Keratinocyte (primary cell): Measurements from ENCODE around the gene CSMD2. TPM values are rescaled to one million over a fixed set of nuclear protein-coding genes. Genes with fewer than 3 reads are reported as not detected.

Experiments used
- DNase-seq: peaks from one replicate; pipeline ENCODE4 v3.0.0-alpha.2; 2011; ENCODE audit warnings: low read depth, missing footprints, low spot score
- FAIRE-seq: peaks from 2 replicates; lab custom pipeline; 2011; peaks lifted over from hg19 to GRCh38; lab: Jason Lieb, UNC
- H2AFZ ChIP-seq: 2 replicates; pipeline ENCODE4 v1.6.0; 2012; ENCODE audit warnings: low read length, control low read depth, inconsistent platforms; ENCODE audit not compliant: control insufficient read depth
- H3K27ac ChIP-seq: 2 replicates; pipeline ENCODE4 v1.5.1; 2011; ENCODE audit warnings: low read length; ENCODE audit not compliant: control insufficient read depth, insufficient read depth
- H3K27me3 ChIP-seq: 3 replicates; pipeline ENCODE4 v1.6.0; 2011; ENCODE audit warnings: low read length; ENCODE audit not compliant: control insufficient read depth, insufficient read depth; ENCODE audit errors: extremely low read depth
- H3K36me3 ChIP-seq, 2 experiments: 2 replicates in 1 of 2; 3 replicates in 1 of 2; pipeline ENCODE4 v1.5.1; 2011; ENCODE audit warnings: low read length in 2 of 2, mild to moderate bottlenecking in 1 of 2; ENCODE audit not compliant: control insufficient read depth in 2 of 2, insufficient read depth in 2 of 2; ENCODE audit errors: extremely low read depth in 1 of 2
- H3K4me1 ChIP-seq: 3 replicates; pipeline ENCODE4 v1.5.1; 2011; ENCODE audit warnings: low read length; ENCODE audit not compliant: control insufficient read depth, insufficient read depth; ENCODE audit errors: extremely low read depth
- H3K4me2 ChIP-seq: 3 replicates; pipeline ENCODE4 v1.6.0; 2011; ENCODE audit warnings: low read depth, low read length; ENCODE audit not compliant: control insufficient read depth, insufficient read depth; ENCODE audit errors: extremely low read depth
- H3K4me3 ChIP-seq, 3 experiments: fragments of 200-600 bp in 1 of 3; sonication (generic) in 1 of 3; 2 replicates in 2 of 3; 3 replicates in 1 of 3; pipeline ENCODE4 v1.5.1; 2011 to 2016; ENCODE audit warnings: low read length in 3 of 3, mild to moderate bottlenecking in 3 of 3, control low read depth in 2 of 3, inconsistent platforms in 1 of 3, low read depth in 1 of 3, mixed read lengths in 1 of 3, mixed run types in 1 of 3, moderate library complexity in 1 of 3; ENCODE audit not compliant: control insufficient read depth in 2 of 3, insufficient read depth in 2 of 3; ENCODE audit errors: extremely low read depth in 1 of 3
- H3K79me2 ChIP-seq: 2 replicates; pipeline ENCODE4 v1.6.0; 2012; ENCODE audit warnings: low read length; ENCODE audit not compliant: control insufficient read depth, insufficient read depth
- H3K9ac ChIP-seq: 3 replicates; pipeline ENCODE4 v1.6.0; 2011; ENCODE audit warnings: low read length; ENCODE audit not compliant: control insufficient read depth, insufficient read depth; ENCODE audit errors: extremely low read depth
- H3K9me1 ChIP-seq: 3 replicates; pipeline ENCODE4 v1.6.0; 2011; ENCODE audit warnings: low read length; ENCODE audit not compliant: control insufficient read depth, insufficient read depth; ENCODE audit errors: extremely low read depth
- H3K9me3 ChIP-seq: 2 replicates; pipeline ENCODE4 v1.5.1; 2012; ENCODE audit warnings: low read depth, low read length; ENCODE audit not compliant: control insufficient read depth
- H4K20me1 ChIP-seq: 3 replicates; pipeline ENCODE4 v1.6.0; 2011; ENCODE audit warnings: low read length; ENCODE audit not compliant: control insufficient read depth, insufficient read depth; ENCODE audit errors: extremely low read depth
- EZH2 ChIP-seq: IDR thresholded peaks from one replicate; pipeline ENCODE4 v1.6.1; 2012; ENCODE audit warnings: inconsistent platforms, mild to moderate bottlenecking, low read length, moderate library complexity
- dilution Hi-C: fragments of 300-500 bp; cut with MboI; formaldehyde crosslinking; loops from one replicate; pipeline ENCODE4 v1.7.0; 2020; ENCODE audit warnings: low sequenced_read_pairs; ENCODE audit not compliant: extremely low pct_ligation_motif_present
- polyA plus RNA-seq, 5 experiments: library from polyadenylated mRNA; depleted of rRNA in 3 of 5; stranded (reverse) in 3 of 5; stranded (forward) in 1 of 5; unstranded in 1 of 5; fragments of >200 nt; gene quantifications; 1 replicate in 1 of 5; 2 replicates in 3 of 5; 3 replicates in 1 of 5; pipeline versions ENCODE4 v1.2.1 to v1.2.3, GENCODE V29; 2011 to 2012; ENCODE audit warnings: missing spikeins in 2 of 5, low read depth in 1 of 5, low replicate concordance in 1 of 5
- TF ChIP-seq, protein P1 (sequence below), 3 experiments: IDR thresholded peaks in 1 of 3; conservative IDR thresholded peaks in 1 of 3; optimal IDR thresholded peaks in 1 of 3; 2 replicates in 2 of 3; 3 replicates in 1 of 3; pipeline versions ENCODE3 to v1.5.1; 2011; ENCODE audit warnings: low read length in 3 of 3, mild to moderate bottlenecking in 3 of 3, moderate library complexity in 2 of 3, control low read depth in 1 of 3, inconsistent platforms in 1 of 3; ENCODE audit not compliant: insufficient read depth in 2 of 3; ENCODE audit errors: extremely low read depth in 1 of 3

Gene CSMD2
- polyA plus RNA-seq, 1 donor (not counting 4 experiments of a cell fraction or from before 2014, with no cell fraction given), result 2.0 TPM

GRCh38 chr1:33903210-33903589 lies 261.8 kb downstream of the CSMD2 start:
- H3K27me3 ChIP-seq, result no peaks in the 10 kb centered on the region
- H3K27ac ChIP-seq, result no peak overlapping the region
- dilution Hi-C loops, result no loop called here
- H3K9me1 ChIP-seq, result no peaks in the 10 kb centered on the region
- FAIRE-seq, result no peak
- no peaks in the 10 kb centered on the region for H3K36me3 ChIP-seq
- H3K4me3 ChIP-seq, result no peak overlapping the region
- H3K9me3 ChIP-seq, result no peaks in the 10 kb centered on the region
- no peaks in the 10 kb centered on the region for H3K79me2 ChIP-seq
- no peak overlapping the region for H3K9ac ChIP-seq
- peak; percentile 17 for DNase-seq
- peak overlapping the region; percentile 25 for H3K4me2 ChIP-seq
- H2AFZ ChIP-seq, result no peak overlapping the region
- peaks cover 11% of the 10 kb centered on the region for H3K4me1 ChIP-seq
- TF ChIP-seq, protein P1, sequence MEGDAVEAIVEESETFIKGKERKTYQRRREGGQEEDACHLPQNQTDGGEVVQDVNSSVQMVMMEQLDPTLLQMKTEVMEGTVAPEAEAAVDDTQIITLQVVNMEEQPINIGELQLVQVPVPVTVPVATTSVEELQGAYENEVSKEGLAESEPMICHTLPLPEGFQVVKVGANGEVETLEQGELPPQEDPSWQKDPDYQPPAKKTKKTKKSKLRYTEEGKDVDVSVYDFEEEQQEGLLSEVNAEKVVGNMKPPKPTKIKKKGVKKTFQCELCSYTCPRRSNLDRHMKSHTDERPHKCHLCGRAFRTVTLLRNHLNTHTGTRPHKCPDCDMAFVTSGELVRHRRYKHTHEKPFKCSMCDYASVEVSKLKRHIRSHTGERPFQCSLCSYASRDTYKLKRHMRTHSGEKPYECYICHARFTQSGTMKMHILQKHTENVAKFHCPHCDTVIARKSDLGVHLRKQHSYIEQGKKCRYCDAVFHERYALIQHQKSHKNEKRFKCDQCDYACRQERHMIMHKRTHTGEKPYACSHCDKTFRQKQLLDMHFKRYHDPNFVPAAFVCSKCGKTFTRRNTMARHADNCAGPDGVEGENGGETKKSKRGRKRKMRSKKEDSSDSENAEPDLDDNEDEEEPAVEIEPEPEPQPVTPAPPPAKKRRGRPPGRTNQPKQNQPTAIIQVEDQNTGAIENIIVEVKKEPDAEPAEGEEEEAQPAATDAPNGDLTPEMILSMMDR (optimal IDR thresholded peaks at IDR 0.05 in 1 of 3, IDR thresholded peaks at IDR 0.05 in 1 of 3, conservative IDR thresholded peaks at IDR 0.05 in 1 of 3; ENCODE audit: extremely low read depth in 1 of 3, insufficient read depth in 2 of 3, low read length in 3 of 3), result no peak
- TF ChIP-seq EZH2, result no peak
- H4K20me1 ChIP-seq, result no peaks in the 10 kb centered on the region

DNA sequence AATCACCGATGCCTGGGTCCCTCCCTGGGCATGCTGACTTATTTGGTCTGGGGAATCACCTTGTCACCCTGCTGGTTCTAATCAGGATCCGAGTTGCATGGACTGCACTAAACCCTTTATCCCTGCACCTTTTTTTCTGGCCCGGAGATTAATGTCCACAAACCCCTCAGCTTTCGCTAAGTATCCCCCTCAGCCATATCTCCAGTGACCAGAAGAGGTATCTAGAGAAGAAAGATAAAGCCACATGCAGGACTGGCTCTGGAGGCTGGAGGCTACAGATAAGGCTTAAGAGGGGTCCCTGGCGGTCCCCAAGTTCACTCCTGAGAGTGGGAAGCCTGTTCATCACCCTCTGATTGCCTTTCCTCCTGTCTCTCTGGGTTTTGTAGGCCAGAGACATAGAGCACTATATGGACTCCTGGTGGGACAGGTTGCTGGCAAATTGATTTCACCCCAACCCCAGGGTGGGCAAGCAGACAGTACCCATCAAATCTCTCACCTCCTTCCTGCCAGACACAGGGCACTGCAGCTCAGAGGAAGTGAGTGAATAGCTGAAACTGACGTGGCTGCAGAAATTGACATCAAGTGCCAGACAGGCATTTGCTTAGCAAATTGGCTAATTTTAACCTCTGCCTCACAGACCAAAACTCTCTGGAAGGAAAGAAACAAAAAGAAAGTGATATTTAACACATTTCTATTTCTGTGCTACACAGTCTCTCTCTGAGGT lies 262.4 kb downstream of the CSMD2 start:
- no peak overlapping the region for H3K4me3 ChIP-seq
- H3K9me1 ChIP-seq, result no peaks in the 10 kb centered on the region
- H3K79me2 ChIP-seq, result no peaks in the 10 kb centered on the region
- DNase-seq (no peak), FAIRE-seq (peak; percentile 51)
- dilution Hi-C loops, result no loop called here
- H4K20me1 ChIP-seq, result no peaks in the 10 kb centered on the region
- no peak overlapping the region for H3K27ac ChIP-seq
- TF ChIP-seq, protein P1 (optimal IDR thresholded peaks at IDR 0.05 in 1 of 3, IDR thresholded peaks at IDR 0.05 in 1 of 3, conservative IDR thresholded peaks at IDR 0.05 in 1 of 3; ENCODE audit: extremely low read depth in 1 of 3, insufficient read depth in 2 of 3, low read length in 3 of 3), result no peak
- TF ChIP-seq EZH2, result no peak
- H3K36me3 ChIP-seq, result no peaks in the 10 kb centered on the region
- H3K9me3 ChIP-seq, result no peaks in the 10 kb centered on the region
- H3K4me1 ChIP-seq, result peaks cover 11% of the 10 kb centered on the region
- H3K27me3 ChIP-seq, result no peaks in the 10 kb centered on the region
- H3K9ac ChIP-seq, result no peak overlapping the region
- H3K4me2 ChIP-seq, result peak overlapping the region; percentile 25
- no peak overlapping the region for H2AFZ ChIP-seq
